Left ventricle myocardium inferior (tissue), 1 donor: ENCODE measurements around the gene SEMA6A. TPM values are rescaled to one million over a fixed set of nuclear protein-coding genes. Genes with fewer than 3 reads are reported as not detected.

Experiments used
- DNase-seq: peaks from one replicate; pipeline ENCODE4 v3.0.0-alpha.2; 2020
- H3K27ac ChIP-seq: fragments of 200-600 bp; replicated peaks from 2 replicates; pipeline ENCODE4 v1.8.0; 2021
- H3K27me3 ChIP-seq: fragments of 200-600 bp; 2 replicates; pipeline ENCODE4 v1.8.0; 2021; ENCODE audit warnings: low read depth
- H3K36me3 ChIP-seq: fragments of 200-600 bp; 2 replicates; pipeline ENCODE4 v1.8.0; 2021
- H3K4me1 ChIP-seq: fragments of 200-600 bp; 2 replicates; pipeline ENCODE4 v1.8.0; 2021
- H3K4me3 ChIP-seq: fragments of 200-600 bp; 2 replicates; pipeline ENCODE4 v1.8.0; 2021; ENCODE audit warnings: mild to moderate bottlenecking, moderate library complexity
- H3K9me3 ChIP-seq: fragments of 200-600 bp; replicated peaks from 2 replicates; pipeline ENCODE4 v1.8.0; 2021
- intact Hi-C: fragments of 100-400 bp; cut with micrococcal nuclease; formaldehyde crosslinking; loops from one replicate; pipeline ENCODE4 v1.11.0; 2022
- total RNA-seq: library from RNA; stranded (reverse); fragmentation: NEBNext Ultra II Directional; extraction: Animal tissue kit (Norgen Biotek cat#: 25700); gene quantifications from one replicate; pipeline ENCODE4 v1.2.1, GENCODE V29; 2021
- TF ChIP-seq, protein P1 (sequence below): fragments of 200-600 bp; IDR thresholded peaks from 2 replicates; pipeline ENCODE4 v1.8.0; 2021; ENCODE audit warnings: antibody characterized with exemption, mild to moderate bottlenecking, borderline replicate concordance
- donor health status: DM: no; HTN: yes; CAD: no; lungs with severe emphysema.

Gene SEMA6A
- total RNA-seq, 1 donor from 2014 or later = 6.3 TPM

DNA sequence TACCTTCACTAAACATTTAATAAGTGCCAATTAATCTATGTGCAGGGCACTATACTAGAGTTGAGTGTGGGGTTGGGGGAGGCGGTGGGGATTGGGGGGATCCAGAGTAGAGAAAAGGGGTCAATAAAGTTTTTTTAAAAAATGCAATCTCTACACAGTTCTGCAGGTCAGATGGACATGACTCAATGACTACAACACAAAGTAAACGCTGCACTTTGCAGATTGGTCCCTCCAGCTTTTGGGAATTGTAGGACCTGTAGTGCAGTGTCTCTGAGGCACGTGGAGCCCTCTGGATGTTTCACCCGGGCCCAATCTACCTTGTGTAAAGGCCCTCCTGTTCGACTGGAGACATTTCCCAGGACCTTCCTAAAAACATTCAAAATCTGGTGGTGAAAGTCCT lies 43.5 kb downstream of the SEMA6A start:
- no peak for DNase-seq
- Histone ChIP-seq H3K27ac (no peak overlapping the region), H3K27me3 (no peaks in the 10 kb centered on the region), H3K36me3 (no peaks in the 10 kb centered on the region), H3K4me1 (peaks cover 55% of the 10 kb centered on the region), H3K9me3 (no peaks in the 10 kb centered on the region), H3K4me3 (no peak overlapping the region)
- intact Hi-C loops = no loop called here
- TF ChIP-seq, protein P1, sequence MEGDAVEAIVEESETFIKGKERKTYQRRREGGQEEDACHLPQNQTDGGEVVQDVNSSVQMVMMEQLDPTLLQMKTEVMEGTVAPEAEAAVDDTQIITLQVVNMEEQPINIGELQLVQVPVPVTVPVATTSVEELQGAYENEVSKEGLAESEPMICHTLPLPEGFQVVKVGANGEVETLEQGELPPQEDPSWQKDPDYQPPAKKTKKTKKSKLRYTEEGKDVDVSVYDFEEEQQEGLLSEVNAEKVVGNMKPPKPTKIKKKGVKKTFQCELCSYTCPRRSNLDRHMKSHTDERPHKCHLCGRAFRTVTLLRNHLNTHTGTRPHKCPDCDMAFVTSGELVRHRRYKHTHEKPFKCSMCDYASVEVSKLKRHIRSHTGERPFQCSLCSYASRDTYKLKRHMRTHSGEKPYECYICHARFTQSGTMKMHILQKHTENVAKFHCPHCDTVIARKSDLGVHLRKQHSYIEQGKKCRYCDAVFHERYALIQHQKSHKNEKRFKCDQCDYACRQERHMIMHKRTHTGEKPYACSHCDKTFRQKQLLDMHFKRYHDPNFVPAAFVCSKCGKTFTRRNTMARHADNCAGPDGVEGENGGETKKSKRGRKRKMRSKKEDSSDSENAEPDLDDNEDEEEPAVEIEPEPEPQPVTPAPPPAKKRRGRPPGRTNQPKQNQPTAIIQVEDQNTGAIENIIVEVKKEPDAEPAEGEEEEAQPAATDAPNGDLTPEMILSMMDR = no peak

DNA sequence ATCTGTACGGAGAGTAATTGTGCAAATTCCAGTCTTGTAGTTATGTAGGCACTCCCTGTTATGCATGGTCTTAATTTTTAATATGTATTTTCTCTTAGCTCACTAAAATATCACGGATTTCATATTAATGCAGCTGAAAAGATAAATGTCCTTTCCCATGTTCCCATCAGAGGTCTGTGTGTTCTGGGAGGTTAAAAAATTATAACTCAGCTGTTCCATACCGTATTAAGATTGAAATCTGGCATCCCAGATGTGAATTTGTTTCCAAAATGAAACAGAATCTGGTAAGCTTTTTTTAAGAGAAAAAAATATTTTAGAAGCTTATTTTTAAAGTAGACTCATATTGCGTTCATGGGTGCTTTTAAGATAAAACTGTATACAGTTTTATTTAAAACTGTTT lies 44.3 kb downstream of the SEMA6A start:
- H3K27ac ChIP-seq = no peak overlapping the region
- no peaks in the 10 kb centered on the region for H3K9me3 ChIP-seq
- H3K4me1 ChIP-seq = peaks cover 48% of the 10 kb centered on the region
- no peaks in the 10 kb centered on the region for H3K36me3 ChIP-seq
- intact Hi-C loops = no loop called here
- no peaks in the 10 kb centered on the region for H3K27me3 ChIP-seq
- no peak for DNase-seq
- H3K4me3 ChIP-seq = no peak overlapping the region
- TF ChIP-seq, protein P1 = no peak

DNA sequence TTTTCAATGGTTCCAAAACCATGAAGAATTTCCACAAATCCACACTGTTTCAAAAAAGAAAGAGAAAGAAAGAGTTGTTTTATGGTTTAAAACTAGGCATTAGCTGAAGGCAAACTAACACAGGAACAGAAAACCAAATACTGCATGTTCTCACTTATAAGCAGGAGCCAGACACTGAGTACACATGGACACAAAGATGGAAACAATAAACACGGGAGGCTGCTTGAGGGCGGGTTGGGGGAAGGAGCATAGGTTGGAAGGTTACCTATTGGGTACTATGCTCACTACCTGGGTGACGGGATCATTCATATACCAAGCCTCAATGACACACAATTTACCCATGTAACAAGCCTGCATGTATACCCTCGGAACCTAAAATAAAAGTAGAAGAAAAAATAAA lies 45.0 kb downstream of the SEMA6A start:
- no peaks in the 10 kb centered on the region for H3K36me3 ChIP-seq
- peaks cover 45% of the 10 kb centered on the region for H3K4me1 ChIP-seq
- no peak for DNase-seq
- intact Hi-C loops = no loop called here
- no peak overlapping the region for H3K27ac ChIP-seq
- TF ChIP-seq, protein P1 = no peak
- H3K4me3 ChIP-seq = no peak overlapping the region
- no peaks in the 10 kb centered on the region for H3K27me3 ChIP-seq
- H3K9me3 ChIP-seq = no peaks in the 10 kb centered on the region

DNA sequence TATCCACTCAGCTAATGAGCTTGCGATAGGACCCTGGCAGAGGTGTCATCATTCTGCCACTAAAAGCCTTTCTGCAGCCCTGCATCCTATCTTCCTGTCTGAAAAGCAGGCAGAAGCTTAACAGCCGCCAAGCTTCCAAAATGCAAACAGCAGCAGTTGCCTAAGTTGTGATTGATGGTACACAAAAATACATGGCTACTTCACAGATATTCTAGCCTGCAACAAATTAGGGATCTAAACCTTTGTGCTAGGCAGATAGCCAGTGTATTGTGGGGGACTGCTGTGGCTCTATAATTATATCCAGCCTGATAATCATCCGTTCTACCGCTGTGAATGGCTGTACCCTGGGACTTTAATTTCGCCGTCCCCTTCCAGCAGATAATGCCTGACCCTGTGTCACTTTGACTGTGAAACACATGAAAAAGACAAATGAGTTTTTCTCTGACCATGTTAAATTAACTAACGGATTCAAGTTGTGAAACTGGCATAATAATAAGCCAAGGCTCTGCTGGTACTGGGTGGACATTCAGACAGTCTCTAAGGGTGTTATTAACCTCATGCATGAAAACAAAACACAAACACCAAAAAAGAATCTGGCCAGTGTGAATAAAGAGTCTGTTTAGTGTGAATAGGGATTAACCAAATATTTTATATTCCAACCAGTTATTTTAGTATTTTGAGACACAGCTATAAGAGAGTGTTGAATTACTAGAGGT lies 45.9 kb downstream of the SEMA6A start:
- intact Hi-C loops = no loop called here
- no peak for DNase-seq
- Histone ChIP-seq H3K4me3 (no peak overlapping the region), H3K4me1 (peaks cover 49% of the 10 kb centered on the region), H3K36me3 (no peaks in the 10 kb centered on the region), H3K27me3 (no peaks in the 10 kb centered on the region), H3K9me3 (no peaks in the 10 kb centered on the region), H3K27ac (no peak overlapping the region)
- TF ChIP-seq, protein P1 = no peak

- DNase-seq = no peak
- Histone ChIP-seq H3K36me3 (no peaks in the 10 kb centered on the region), H3K27me3 (no peaks in the 10 kb centered on the region), H3K9me3 (no peaks in the 10 kb centered on the region), H3K27ac (no peak overlapping the region), H3K4me3 (no peak overlapping the region), H3K4me1 (peaks cover 45% of the 10 kb centered on the region)
- intact Hi-C loops = no loop called here
- TF ChIP-seq, protein P1 = no peak
These were observed 47.0 kb downstream of the SEMA6A start for GRCh38 chr5:116527582-116527981.
